Activated T-helper 1 cell treated with Interleukin-2 at 50 U/mL for 16 hours (primary cell): ENCODE results near the gene FAM53A.

Experiments used
- DNase-seq: peaks from one replicate; pipeline ENCODE4 v3.0.0-alpha.2; 2020; ENCODE audit warnings: low read depth

Gene FAM53A

DNA sequence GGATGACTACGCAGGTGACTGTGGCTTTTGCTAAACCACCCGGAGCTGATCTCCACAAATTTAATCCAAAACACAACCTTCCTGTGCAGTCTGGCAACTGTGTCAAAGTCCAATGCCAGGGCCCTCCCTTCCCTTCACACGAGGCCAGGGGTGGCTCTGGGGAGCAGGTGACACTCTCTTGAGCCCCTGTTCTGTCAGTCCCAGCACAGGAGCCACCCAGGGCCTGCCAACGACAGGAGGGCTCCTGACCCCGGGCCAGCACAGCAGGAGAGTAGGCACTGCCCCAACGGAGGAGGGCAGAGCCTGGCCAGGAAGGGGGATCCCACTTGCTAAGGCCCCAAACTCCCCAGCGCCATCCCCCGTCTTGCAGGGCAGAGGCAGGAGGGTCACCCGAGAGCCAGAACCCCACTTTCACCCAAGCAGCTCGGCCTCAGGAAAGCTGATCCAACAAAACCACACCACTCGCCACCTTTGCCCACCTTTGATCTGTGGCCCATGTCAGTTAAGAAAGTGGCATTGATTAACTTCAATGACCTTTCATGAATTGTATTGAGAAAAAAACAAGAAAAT is 44.7 kb downstream of the FAM53A start:
- no peak for DNase-seq

DNA sequence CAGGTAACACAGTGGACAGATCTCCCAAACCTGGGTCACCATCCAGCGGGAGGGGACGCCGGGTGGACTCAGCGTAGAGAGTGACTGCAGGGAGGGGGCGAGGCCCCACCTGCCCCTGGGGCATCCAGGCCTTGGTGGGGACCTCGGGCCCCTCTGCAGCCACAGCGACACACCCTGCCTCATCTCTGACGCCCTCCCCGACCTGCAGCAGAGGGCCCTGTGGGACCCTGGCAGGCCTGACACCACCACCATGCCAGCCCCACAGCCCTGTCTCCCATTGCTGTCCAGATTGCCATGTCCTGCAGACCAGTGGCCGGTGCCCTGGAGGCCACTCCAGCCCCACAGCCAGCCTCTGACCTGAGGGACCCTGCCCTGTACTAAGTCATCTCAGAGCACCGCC is 45.2 kb downstream of the FAM53A start:
- DNase-seq: no peak

DNA sequence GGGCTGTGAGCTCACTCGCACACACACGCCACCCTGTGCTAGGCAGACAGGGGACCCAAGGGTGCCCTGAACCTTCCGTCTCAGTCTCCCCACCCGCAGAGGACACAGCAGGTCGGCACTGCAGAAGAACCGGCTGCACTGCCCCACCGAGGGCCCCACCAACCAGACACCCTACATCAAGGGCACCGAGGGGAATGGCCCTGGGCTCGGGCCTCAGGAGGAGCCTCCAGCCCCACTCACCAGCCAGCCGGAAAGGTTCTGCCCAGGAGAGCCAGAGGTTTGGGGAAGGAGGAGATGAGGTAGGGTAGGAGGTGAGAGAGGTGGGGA is 45.9 kb downstream of the FAM53A start:
- no peak for DNase-seq

DNA sequence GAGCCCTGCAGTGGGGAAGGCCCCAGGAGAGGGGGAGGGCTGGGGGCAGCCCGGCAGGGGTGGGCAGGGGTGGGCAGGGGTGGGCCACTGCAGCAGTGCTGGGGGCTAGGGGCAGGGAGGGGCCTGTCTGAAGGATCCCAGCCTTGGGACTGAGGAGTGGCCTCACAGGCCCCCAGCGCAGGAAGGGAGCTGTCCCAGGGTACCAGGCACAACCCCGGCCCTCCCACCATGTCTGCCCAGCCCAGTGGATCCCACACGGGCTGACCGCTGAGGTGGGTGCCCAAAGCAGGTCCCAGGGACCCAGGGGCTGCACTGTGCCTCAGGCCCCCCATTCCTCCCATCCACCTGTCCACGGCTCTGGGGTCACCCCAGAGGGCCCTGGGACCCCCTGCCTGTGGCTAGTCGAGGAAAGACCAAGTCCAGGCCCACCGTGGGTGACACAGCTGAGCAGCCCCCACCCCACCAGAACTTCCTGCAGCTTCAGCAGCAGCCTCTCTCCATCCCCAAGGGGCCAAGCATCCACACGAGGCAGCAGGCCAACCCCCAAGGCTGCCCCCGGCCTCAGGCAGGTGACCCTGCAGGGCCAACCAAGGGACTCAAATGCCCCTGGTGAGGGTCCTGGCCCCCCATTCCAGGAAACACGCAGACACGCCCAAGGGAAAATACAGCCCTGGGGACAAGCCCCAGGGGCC is 46.4 kb downstream of the FAM53A start:
- no peak for DNase-seq

DNA sequence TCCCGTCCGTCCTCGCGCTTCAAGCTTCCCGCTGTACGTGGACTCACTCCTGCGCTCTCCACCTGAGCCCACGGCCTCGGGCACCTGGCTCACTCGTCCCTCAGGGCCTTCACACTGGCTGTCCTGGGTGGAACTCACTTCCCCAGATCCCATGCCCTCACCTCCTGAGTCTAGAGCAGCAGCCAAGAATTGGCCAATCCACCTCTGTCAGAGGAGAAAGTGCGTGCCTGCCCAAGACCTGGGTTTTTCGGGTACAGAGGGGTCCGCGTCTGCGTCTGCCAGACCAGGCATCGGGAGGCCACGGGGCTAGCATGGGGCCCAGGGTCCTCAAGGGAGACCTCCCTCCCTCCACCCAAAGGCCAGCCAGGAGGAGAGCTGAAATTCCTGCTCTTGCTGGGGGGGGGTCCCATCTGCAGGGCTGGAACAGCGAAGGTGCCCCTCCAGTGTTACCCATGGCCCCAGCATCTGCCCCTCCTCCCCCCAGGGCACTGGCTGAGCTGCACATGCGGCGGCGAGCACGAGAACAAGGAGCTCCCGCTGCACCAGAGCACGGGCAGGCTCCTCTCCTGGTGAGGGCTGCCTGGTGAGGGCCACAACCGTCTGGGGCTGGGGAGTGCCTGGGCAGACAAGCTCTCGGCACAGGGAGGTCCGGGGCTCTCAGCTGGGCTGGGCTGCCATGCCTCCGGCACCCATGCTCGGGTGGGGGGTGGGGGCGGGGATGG is 47.5 kb downstream of the FAM53A start:
- DNase-seq: no peak

DNA sequence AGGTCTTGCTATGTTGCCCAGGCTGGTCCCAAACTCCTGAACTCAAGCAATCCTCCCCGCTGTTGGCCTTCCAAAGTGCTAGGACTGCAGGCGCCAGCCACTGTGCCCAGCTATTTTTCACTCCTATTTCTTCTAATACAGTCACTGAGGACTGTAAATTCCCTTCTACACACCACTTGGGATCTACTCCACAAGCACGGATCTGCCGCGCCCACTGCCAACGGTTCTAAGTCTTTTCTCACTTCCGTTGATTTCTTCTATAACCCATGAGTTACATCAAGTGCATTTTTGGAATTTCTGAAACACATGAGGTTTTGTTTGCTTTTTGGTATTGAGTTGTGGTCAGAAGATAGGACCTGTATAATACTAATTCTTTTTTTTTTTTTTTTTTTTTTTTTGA is 48.6 kb downstream of the FAM53A start:
- no peak for DNase-seq

DNA sequence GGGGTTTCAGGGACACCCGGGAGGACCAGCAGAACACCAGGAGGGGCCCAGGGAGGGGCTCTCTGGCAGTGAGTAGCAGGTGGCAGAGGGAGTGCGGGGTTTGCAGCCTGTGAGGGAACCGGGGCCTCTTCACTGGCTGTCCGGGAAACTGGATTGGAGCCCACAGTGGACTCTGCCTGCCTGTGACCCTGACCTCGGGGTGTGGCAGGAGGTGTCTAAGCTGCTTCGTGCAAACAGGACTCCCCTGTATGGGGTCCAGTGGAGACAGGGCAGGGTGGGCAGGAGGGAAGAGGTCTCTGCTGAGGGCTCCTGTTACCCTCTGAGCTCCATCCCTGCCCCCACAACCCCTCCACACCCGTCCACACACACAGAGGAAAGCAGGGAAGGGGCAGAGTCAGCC is 50.1 kb downstream of the FAM53A start:
- DNase-seq: no peak

DNA sequence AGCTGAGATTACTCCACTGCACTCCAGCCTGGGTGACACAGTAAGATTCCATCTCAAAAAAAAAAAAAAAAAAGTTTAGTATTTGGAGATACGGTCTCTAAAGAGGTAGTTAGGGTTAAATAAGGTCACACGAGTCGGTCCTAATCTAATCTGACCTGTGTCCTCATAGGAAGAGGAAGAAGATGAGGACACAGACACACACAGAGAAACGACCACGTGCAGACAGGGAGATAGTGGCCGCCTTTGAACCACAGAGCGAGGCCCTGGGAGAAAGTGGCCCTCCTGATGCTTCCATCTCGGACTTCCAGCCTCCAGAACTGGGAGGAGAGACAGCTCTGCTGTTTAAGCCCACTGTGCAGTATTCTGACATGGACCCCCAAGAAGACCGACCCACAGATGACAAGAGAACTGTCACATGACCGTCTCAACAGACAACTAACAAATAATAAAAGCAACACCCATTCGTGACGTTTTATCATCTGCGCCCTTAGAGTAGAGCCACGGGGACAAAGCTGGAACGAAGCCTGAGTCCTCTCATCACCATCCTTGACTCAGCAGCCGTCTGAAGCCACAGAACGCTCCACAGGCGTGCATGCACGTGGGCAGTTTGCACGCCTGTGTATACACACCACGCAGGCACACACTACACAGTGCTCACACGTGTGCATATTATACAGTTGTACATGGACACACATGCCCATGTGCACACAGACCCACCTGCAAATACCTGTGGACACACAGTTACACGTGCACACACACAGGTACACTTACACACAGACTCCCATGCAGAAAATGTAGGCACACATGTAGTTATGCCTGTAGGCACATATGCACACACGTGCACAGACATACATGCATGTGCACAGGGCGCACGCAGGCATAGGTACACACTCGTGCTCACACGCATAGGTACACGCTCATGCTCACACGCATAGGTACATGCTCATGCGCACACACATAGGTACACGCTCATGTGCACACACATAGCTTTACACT is 51.7 kb downstream of the FAM53A start:
- DNase-seq: no peak

DNA sequence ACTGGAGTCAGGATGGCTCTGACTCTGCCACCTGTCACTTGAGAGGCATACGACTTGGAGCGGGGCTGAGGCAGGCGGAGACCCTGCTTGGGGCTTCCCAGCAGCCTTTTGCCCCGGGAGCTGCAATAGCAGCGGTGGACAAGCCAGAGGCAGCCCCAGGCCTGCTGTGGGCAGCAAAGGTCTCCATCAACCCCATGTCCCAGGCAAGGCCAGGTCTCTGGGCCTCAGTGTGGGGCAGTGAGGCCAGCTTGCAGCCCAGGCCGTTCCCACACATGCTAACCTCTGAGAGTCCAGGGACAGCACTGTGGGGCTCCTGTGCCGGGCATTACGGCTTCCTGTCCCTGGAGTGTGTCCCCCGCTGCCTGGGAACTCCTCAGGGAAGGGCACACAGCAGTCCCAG is 53.0 kb downstream of the FAM53A start:
- no peak for DNase-seq

DNA sequence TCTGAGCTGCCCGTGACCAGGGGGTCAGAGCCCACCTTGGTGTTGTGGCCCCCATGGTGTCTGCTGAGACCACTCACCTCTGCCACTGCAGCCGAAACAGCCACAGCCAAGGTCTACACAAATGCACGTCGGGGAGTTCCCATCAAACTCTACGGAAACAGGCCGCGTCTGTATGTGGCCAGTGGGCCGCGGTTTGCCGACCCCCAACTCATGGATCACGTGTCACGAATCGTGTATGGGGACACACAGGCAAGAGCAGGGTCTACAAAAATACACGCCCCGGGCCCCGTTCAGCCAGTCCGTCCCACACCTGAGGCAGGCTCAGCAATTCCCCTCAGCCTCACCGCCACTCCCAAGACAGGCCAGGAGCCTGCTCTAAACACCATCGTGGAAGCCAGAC is 53.8 kb downstream of the FAM53A start:
- DNase-seq: no peak

DNA sequence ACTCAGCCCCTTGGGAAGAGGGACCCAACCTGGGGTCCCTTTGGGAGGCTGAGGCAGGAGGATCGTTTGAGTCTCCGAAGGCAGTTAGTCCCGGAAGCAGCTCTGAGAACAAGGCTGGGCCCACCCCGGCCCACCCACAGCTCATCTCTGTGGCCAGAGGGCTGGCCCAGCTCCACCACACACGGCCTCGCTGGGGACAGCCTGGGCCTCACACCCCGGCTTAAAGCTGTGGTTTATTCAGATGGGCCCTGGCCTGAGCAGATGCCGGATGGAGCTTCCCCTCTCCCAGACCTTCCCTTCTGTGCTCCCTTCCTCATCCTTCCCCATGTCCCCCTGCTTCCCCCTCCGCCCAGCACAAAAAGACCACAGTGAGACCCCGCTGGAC is 54.4 kb downstream of the FAM53A start:
- DNase-seq: no peak

DNA sequence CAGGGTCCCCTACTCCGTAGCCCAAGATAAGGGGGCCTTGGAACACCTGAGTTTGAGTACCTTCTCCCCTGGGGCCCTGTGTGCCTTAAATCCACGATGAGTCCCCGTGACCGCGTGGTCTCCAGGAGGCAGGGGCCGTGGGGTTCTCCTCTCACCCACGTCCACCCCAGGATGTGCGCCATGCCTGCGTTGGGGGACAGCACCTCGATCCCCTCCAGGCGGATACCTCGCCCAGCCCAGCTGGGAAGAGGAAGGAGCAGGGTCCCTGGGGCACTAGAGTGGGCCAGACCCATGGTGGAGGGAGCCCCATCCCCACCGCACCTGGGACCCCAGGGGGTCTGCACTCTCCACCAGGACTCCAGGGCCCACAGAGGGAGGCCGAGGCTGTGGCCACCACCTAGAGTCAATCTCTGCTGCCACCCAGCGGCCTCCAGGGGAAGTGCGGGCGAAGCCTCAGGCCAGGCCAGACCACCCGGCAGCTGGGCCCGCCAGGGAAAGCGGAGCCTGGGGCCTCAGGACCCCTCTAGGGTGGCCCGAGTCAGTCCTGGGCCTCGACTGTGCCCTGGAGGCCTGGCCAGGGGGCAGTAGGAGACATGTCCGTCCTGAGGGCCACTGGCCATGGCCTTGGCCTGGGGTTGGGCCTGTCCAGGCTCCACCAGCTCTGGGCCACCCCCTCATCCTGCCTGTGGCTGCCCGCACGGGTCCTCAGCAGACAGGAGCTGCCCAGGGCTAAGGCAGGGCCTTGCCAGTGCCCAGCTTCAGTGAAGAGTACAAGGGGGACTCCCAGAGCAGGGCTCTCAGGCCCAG is 55.0 kb downstream of the FAM53A start:
- DNase-seq: peak; percentile 41

DNA sequence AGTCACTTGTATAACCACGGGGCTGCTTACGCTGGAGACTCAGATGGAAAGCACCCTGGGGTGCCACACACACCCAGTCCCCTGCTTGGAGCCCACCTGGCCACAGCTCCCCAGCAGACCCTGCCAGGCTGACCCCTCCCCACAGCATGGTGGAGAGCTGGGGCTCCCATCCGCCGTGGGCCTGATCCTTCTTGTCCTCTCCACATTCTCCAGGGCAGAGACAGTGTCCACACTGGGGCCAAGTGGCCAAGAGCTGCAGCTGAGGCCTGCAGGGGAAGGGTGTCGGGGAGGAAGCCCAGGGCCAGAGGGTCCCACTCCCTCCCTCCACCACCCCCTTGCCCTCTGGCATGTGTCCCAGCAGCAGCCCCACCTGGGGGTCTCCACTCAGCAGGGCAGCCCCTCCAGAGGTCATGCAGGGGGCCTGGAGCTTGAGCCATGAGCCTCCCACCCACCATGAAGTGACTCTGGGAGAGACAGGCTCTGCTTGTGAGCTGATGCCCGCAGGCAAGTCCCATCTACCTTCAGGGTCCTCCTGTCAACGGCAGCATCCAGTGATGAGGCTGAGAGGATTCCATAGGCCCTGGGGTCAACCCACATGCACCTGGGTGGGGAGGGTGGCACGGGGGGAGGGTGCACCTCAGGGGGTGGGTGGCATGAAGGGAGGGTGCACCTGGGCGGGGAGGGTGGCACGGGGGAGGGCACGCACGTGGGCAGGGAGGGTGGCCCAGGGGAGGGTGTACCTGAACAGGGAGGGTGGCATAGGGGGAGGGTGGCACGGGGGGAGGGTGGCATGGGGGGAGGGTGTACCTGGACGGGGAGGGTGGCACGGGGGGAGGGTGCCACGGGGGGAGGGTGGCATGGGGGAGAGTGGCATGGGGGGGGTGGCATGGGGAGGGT is 56.4 kb downstream of the FAM53A start:
- DNase-seq: no peak

DNA sequence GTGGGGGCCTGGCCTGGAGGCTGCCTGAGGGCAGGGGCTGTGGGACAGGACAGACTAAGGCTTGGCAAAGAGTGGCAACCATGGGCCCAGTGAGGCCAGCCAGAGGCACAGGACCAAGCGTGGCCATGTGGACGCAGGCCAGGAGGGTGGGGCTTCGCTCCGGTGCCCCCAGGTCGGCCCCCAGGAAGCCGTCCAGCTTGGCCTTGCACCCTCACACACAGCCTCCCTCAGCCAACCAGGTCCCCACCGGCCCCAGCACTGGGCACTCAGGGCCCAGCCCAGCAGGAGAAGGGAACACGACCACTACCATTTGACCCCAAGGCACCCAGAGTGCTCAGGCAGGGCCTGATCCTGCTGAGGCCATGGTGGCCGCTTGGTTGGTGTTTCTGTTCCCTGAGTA is 57.2 kb downstream of the FAM53A start:
- DNase-seq: no peak

DNA sequence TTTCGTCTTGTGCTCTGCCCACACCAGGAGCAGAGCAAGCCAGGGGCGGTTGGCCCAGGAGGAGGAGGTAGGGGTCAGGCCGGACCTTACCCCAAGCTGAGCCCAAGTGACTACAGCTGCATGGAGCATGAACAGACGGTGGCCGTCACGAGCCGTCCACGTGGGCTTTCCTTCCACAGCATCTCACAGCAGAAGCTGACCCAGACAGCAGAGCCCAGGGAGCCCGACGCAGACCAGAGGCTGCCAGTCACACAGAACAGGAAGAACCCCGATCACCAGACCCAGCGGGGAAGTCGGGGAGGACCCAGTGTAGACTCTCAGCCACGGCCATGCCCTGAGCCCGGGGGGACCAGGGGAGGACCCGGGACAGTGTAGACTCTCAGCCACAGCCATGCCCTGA is 58.0 kb downstream of the FAM53A start:
- no peak for DNase-seq

DNA sequence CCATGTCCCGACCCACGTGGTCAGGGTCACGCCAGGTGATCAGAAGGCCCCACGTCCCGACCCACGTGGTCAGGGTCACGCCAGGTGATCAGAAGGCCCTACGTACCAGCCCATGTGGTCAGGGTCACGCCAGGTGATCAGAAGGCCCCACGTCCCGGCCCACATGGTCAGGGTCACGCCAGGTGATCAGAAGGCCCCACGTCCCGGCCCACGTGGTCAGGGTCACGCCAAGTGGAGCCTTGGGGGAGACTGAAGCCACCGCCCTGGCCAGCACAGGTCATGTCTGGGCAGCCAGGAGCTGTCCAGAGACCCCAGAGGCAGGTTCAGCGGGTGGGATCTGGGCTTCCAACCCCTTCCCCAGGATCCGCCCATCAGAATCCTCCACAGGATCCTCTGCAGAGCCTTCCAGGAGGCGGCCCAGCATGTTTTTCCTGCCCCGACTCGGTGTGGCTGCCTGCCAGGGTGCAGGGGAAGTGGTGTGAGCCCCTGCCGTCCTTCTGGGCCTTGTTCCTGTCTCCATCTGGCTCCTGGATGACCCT is 58.4 kb downstream of the FAM53A start:
- DNase-seq: no peak

DNA sequence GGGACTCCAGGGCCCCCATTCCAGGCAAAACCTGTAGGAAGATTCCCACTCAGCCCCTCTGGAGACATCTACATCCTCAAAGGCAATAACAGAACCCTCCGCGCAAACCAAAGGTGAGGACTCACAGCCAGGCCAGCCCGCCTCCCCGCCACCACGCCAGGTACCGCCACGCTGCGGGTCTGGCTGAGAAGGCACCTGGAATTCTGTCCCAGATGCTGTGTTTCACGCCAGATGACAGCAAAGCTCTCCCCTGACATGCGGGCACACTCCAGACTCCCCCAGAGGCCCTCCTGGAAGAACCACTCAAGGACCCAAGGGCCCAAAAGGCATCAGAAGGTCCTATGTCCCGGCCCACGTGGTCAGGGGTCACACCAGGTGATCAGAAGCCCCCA is 59.6 kb downstream of the FAM53A start:
- DNase-seq: no peak

DNA sequence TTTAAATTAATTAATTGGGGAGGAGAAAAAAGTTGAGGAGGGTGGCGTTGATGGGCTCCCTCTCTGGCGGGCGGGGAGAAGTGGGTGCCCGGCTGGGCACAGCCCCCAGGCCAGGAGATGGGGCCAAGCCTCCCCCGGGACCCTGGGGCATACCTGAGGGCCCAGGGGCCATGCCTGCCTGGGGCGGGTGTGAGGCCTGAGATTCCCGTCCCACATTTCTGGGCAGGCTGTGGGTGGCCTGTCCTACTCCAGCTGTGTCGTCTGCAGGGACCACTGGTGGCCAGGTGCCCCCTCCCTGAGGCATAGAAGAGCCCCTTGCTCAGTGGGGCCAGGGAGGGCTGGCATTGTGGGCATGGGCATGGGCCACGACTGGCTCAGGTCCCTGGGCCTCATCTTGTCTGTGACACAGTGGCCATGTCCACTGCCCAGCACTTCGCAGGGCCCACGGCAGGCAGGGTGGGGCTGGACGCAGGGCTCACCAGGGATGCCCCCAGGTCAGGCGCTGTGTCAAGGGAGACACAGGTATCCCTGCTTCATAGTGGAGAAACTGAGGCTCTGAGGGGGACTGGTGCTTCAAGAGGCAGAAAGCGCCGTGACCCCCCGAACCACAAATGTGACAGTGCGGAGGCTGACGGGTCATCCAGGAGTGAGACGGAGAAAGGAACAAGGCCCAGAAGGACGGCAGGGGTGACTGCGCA is 60.1 kb downstream of the FAM53A start:
- no peak for DNase-seq

DNA sequence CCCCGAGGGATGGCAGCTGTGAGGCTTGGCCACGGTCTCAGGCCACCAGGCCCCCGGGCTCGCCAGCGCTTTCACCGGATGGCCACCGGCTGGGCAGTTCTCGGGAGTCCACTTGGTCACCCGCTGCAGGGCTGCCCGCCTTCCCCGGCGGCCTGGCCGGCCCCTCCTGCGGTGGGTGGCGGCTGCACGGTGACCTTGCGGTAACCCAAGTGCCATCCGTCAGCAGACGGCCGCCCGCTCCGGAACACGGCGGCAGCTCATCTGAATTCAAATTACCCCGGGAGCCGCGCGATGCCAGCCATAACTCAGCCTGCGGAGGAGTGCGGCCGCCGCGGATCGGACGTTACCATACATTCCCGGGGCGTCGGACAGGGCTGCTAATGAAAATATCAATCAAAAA is 60.7 kb downstream of the FAM53A start:
- no peak for DNase-seq

DNA sequence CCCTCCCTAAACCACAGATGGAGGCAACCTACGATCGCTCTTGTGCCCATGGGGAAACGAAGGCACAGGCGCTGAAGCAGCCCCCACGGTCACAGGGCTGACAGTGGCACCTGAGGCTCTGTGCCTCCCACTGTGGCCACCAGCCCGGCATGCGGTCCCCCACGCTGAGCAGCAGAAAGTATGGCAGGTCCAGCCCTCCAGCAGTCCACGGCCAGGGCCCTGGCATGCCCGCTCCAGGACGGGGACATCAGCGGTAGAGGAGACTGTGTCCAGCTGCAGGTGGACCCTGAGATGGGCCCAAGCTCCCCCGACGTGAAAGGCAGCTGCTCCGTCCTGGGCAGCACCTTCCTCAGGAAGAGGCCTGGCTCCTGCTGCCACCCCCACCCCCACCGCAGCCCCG is 61.2 kb downstream of the FAM53A start:
- DNase-seq: no peak
